HuH-7.5 (cell line): Measurements from ENCODE around the gene PTPRJ.
"Not testable (repeated sequence)": the region's sequence is repeated elsewhere in the genome, so short reads cannot be mapped to it uniquely, and the experiment has no call there.

Source experiments
- DNase-seq: peaks from one replicate; pipeline ENCODE4 v3.0.0; 2011; ENCODE audit warnings: low spot score

PTPRJ gene

GRCh38 chr11:48116437-48117228 is 136.3 kb downstream of the PTPRJ start:
- DNase-seq: no peak

- DNase-seq: no peak
Measured at GRCh38 chr11:48122246-48122645, 141.9 kb downstream of the PTPRJ start.

- DNase-seq: no peak
Measured at GRCh38 chr11:48122656-48123055, 142.3 kb downstream of the PTPRJ start.

- DNase-seq: no peak
Measured at GRCh38 chr11:48123254-48123875, 143.0 kb downstream of the PTPRJ start.

- DNase-seq: no peak
Measured at GRCh38 chr11:48123934-48124755, 143.8 kb downstream of the PTPRJ start.

GRCh38 chr11:48124880-48125279 is 144.5 kb downstream of the PTPRJ start:
- no peak for DNase-seq

- no peak for DNase-seq
Measured at GRCh38 chr11:48125866-48126265, 145.5 kb downstream of the PTPRJ start.

- DNase-seq: no peak
Measured at GRCh38 chr11:48127521-48128183, 147.3 kb downstream of the PTPRJ start.

- no peak for DNase-seq
Measured at GRCh38 chr11:48129697-48130395, 149.5 kb downstream of the PTPRJ start.

GRCh38 chr11:48134221-48134922 is 154.0 kb downstream of the PTPRJ start:
- DNase-seq: no peak

- no peak for DNase-seq
Measured at GRCh38 chr11:48138222-48138621, 157.9 kb downstream of the PTPRJ start.

GRCh38 chr11:48139896-48140295 is 159.5 kb downstream of the PTPRJ start:
- DNase-seq: not testable (repeated sequence)

GRCh38 chr11:48141475-48142122 is 161.2 kb downstream of the PTPRJ start:
- no peak for DNase-seq

GRCh38 chr11:48142889-48143288 is 162.5 kb downstream of the PTPRJ start:
- DNase-seq: no peak

GRCh38 chr11:48148749-48149148 is 168.4 kb downstream of the PTPRJ start:
- DNase-seq: no peak

- DNase-seq: no peak
Measured at GRCh38 chr11:48150213-48150612, 169.9 kb downstream of the PTPRJ start.

- no peak for DNase-seq
Measured at GRCh38 chr11:48154151-48154550, 173.8 kb downstream of the PTPRJ start.

GRCh38 chr11:48161951-48162884 is 181.9 kb downstream of the PTPRJ start:
- no peak for DNase-seq

GRCh38 chr11:48162885-48163268 is 182.5 kb downstream of the PTPRJ start:
- no peak for DNase-seq
